Activated T-helper 1 cell treated with anti-CD3 and anti-CD28 coated beads, Interleukin-12 subunit alpha, Interleukin-12 subunit beta, Interleukin-2, Interleukin-4 antibody, amounts not matched to agents 30 ng/mL and 10 ng/mL and 1 ng/mL, durations not matched to agents 14 hours and 24 hours and 36 hours (primary cell): ENCODE results near the gene LMX1B. TPM values are rescaled to one million over a fixed set of nuclear protein-coding genes. Genes with fewer than 3 reads are reported as not detected.
"Not testable (repeated sequence)": the region's sequence is repeated elsewhere in the genome, so short reads cannot be mapped to it uniquely, and the experiment has no call there.

Experiments
- DNase-seq: peaks from one replicate; pipeline ENCODE4 v3.0.0; 2021; ENCODE audit warnings: low spot score
- H3K27ac Mint-ChIP-seq: one replicate; pipeline ENCODE4 v1.8.0; 2021; ENCODE audit warnings: mild to moderate bottlenecking, mixed read lengths
- H3K27me3 Mint-ChIP-seq: one replicate; pipeline ENCODE4 v1.8.0; 2022; ENCODE audit warnings: mild to moderate bottlenecking, moderate library complexity, mixed read lengths; ENCODE audit not compliant: insufficient read depth
- H3K36me3 Mint-ChIP-seq: one replicate; pipeline ENCODE4 v1.8.0; 2021; ENCODE audit warnings: low read depth, mixed read lengths
- H3K4me1 Mint-ChIP-seq: one replicate; pipeline ENCODE4 v1.8.0; 2021; ENCODE audit warnings: low read depth, mixed read lengths
- H3K4me3 Mint-ChIP-seq: one replicate; pipeline ENCODE4 v1.8.0; 2021; ENCODE audit warnings: mild to moderate bottlenecking, moderate library complexity, mixed read lengths
- H3K9me3 Mint-ChIP-seq: one replicate; pipeline ENCODE4 v1.8.0; 2021; ENCODE audit warnings: mixed read lengths
- intact Hi-C: fragments of 100-400 bp; cut with micrococcal nuclease; formaldehyde crosslinking; loops from one replicate; pipeline ENCODE4 v1.15.1; 2024
- total RNA-seq: library from RNA; stranded (reverse); gene quantifications from 2 replicates; pipeline ENCODE4 v1.2.3, GENCODE V29; 2022

The LMX1B gene
- total RNA-seq, result not detected in 2 replicates

GRCh38 chr9:126613651-126614050 lies at the start of gene LMX1B:
LMX1B (plus strand) TSS chr9:126613928; CDS start chr9:126614450, 522 bp downstream.
- Mint-ChIP-seq H3K27me3 (peaks cover 67% of the 10 kb centered on the region), H3K27ac (peak within 1 kb of the TSS; percentile 34)
- intact Hi-C loops, result no loop called here

GRCh38 chr9:126564128-126564527 lies 49.6 kb upstream of the LMX1B start:
- H3K9me3 Mint-ChIP-seq, result no peaks in the 10 kb centered on the region
- H3K36me3 Mint-ChIP-seq, result no peaks in the 10 kb centered on the region
- no peak overlapping the region for H3K4me3 Mint-ChIP-seq
- no peaks in the 10 kb centered on the region for H3K4me1 Mint-ChIP-seq
- DNase-seq, result no peak
- H3K27ac Mint-ChIP-seq, result no peak overlapping the region
- intact Hi-C loops, result no loop called here
- H3K27me3 Mint-ChIP-seq, result peaks cover 13% of the 10 kb centered on the region

More at GRCh38 chr9:126613651-126614050, at the start of gene LMX1B:
- Mint-ChIP-seq H3K4me3 (no peak within 1 kb of the TSS), H3K9me3 (no peaks in the 10 kb centered on the region), H3K36me3 (no peaks in the 10 kb centered on the region), H3K4me1 (peaks cover 8% of the 10 kb centered on the region)
- DNase-seq, result no peak

GRCh38 chr9:126564716-126565115 lies 49.0 kb upstream of the LMX1B start:
- peaks cover 12% of the 10 kb centered on the region for H3K27me3 Mint-ChIP-seq
- H3K4me1 Mint-ChIP-seq, result no peaks in the 10 kb centered on the region
- H3K9me3 Mint-ChIP-seq, result no peaks in the 10 kb centered on the region
- intact Hi-C loops, result no loop called here
- no peak overlapping the region for H3K27ac Mint-ChIP-seq
- H3K36me3 Mint-ChIP-seq, result no peaks in the 10 kb centered on the region
- no peak overlapping the region for H3K4me3 Mint-ChIP-seq
- no peak for DNase-seq

- Mint-ChIP-seq H3K27ac (no peak overlapping the region), H3K27me3 (peaks cover 9% of the 10 kb centered on the region), H3K4me3 (no peak overlapping the region), H3K9me3 (no peaks in the 10 kb centered on the region), H3K36me3 (no peaks in the 10 kb centered on the region), H3K4me1 (no peaks in the 10 kb centered on the region)
- no peak for DNase-seq
- intact Hi-C loops, result no loop called here
Measured at GRCh38 chr9:126565336-126566128, 48.2 kb upstream of the LMX1B start.

GRCh38 chr9:126569036-126569435 lies 44.7 kb upstream of the LMX1B start:
- Mint-ChIP-seq H3K4me3 (no peak overlapping the region), H3K9me3 (no peaks in the 10 kb centered on the region), H3K4me1 (no peaks in the 10 kb centered on the region), H3K36me3 (no peaks in the 10 kb centered on the region), H3K27ac (no peak overlapping the region), H3K27me3 (peaks cover 6% of the 10 kb centered on the region)
- intact Hi-C loops, result no loop called here
- DNase-seq, result no peak

GRCh38 chr9:126578029-126578428 lies 35.7 kb upstream of the LMX1B start:
- Mint-ChIP-seq H3K36me3 (no peaks in the 10 kb centered on the region), H3K4me1 (no peaks in the 10 kb centered on the region), H3K27ac (no peak overlapping the region), H3K4me3 (no peak overlapping the region), H3K27me3 (peaks cover 13% of the 10 kb centered on the region), H3K9me3 (no peaks in the 10 kb centered on the region)
- intact Hi-C loops, result no loop called here
- no peak for DNase-seq

- H3K4me3 Mint-ChIP-seq, H3K27ac Mint-ChIP-seq, DNase-seq, H3K4me1 Mint-ChIP-seq, intact Hi-C loops, H3K36me3 Mint-ChIP-seq, H3K9me3 Mint-ChIP-seq: not testable (repeated sequence)
- peaks cover 13% of the 10 kb centered on the region for H3K27me3 Mint-ChIP-seq
Measured at GRCh38 chr9:126580319-126580718, 33.4 kb upstream of the LMX1B start.

- H3K36me3 Mint-ChIP-seq, result no peaks in the 10 kb centered on the region
- no peak overlapping the region for H3K4me3 Mint-ChIP-seq
- no peaks in the 10 kb centered on the region for H3K9me3 Mint-ChIP-seq
- H3K27me3 Mint-ChIP-seq, result peaks cover 13% of the 10 kb centered on the region
- H3K4me1 Mint-ChIP-seq, result no peaks in the 10 kb centered on the region
- no peak overlapping the region for H3K27ac Mint-ChIP-seq
- DNase-seq, result no peak
- intact Hi-C loops, result no loop called here
Measured at GRCh38 chr9:126581893-126582292, 31.8 kb upstream of the LMX1B start.

- no peak for DNase-seq
- intact Hi-C loops, result no loop called here
- Mint-ChIP-seq H3K36me3 (no peaks in the 10 kb centered on the region), H3K4me1 (no peaks in the 10 kb centered on the region), H3K27ac (no peak overlapping the region), H3K9me3 (no peaks in the 10 kb centered on the region), H3K27me3 (peaks cover 13% of the 10 kb centered on the region), H3K4me3 (no peak overlapping the region)
Measured at GRCh38 chr9:126582427-126582826, 31.3 kb upstream of the LMX1B start.

GRCh38 chr9:126583144-126583760 lies 30.5 kb upstream of the LMX1B start:
- no peaks in the 10 kb centered on the region for H3K4me1 Mint-ChIP-seq
- peaks cover 15% of the 10 kb centered on the region for H3K27me3 Mint-ChIP-seq
- H3K36me3 Mint-ChIP-seq, result no peaks in the 10 kb centered on the region
- intact Hi-C loops, result no loop called here
- DNase-seq, result no peak
- H3K4me3 Mint-ChIP-seq, result no peak overlapping the region
- H3K27ac Mint-ChIP-seq, result no peak overlapping the region
- H3K9me3 Mint-ChIP-seq, result no peaks in the 10 kb centered on the region

GRCh38 chr9:126584611-126585010 lies 29.1 kb upstream of the LMX1B start:
- Mint-ChIP-seq H3K36me3 (no peaks in the 10 kb centered on the region), H3K4me1 (no peaks in the 10 kb centered on the region), H3K9me3 (no peaks in the 10 kb centered on the region), H3K4me3 (no peak overlapping the region), H3K27me3 (peaks cover 16% of the 10 kb centered on the region), H3K27ac (no peak overlapping the region)
- no peak for DNase-seq
- intact Hi-C loops, result no loop called here

- DNase-seq, result no peak
- Mint-ChIP-seq H3K36me3 (no peaks in the 10 kb centered on the region), H3K9me3 (no peaks in the 10 kb centered on the region), H3K4me3 (no peak overlapping the region), H3K4me1 (no peaks in the 10 kb centered on the region), H3K27me3 (peaks cover 12% of the 10 kb centered on the region), H3K27ac (no peak overlapping the region)
- intact Hi-C loops, result no loop called here
Measured at GRCh38 chr9:126586236-126586635, 27.5 kb upstream of the LMX1B start.
